Neuronal stem cell (in vitro differentiated cells): ENCODE measurements around the gene LIM2.
"Not testable (repeated sequence)": the region's sequence is repeated elsewhere in the genome, so short reads cannot be mapped to it uniquely, and the experiment has no call there.

Experiments used
- DNase-seq: peaks from one replicate; pipeline ENCODE4 v3.0.0-alpha.2; 2013; ENCODE audit warnings: low spot score
- H2AFZ ChIP-seq: one replicate; pipeline ENCODE4 v1.6.1; 2013; ENCODE audit warnings: mild to moderate bottlenecking, low read length, inconsistent platforms
- H2AK5ac ChIP-seq: 2 replicates; pipeline ENCODE4 v1.6.1; 2013; ENCODE audit warnings: low read depth, mild to moderate bottlenecking, inconsistent platforms, low read length, moderate library complexity, mixed read lengths
- H2BK120ac ChIP-seq: 2 replicates; pipeline ENCODE4 v1.6.1; 2013; ENCODE audit warnings: low read depth, mild to moderate bottlenecking, inconsistent platforms, low read length, moderate library complexity, mixed read lengths
- H2BK12ac ChIP-seq: one replicate; pipeline ENCODE4 v1.6.1; 2013; ENCODE audit warnings: low read length, inconsistent platforms
- H2BK15ac ChIP-seq: 2 replicates; pipeline ENCODE4 v1.6.1; 2013; ENCODE audit warnings: mild to moderate bottlenecking, low read length, inconsistent platforms, mixed read lengths
- H2BK5ac ChIP-seq: one replicate; pipeline ENCODE4 v1.6.1; 2013; ENCODE audit warnings: inconsistent platforms, mild to moderate bottlenecking, low read length, moderate library complexity
- H3K14ac ChIP-seq: one replicate; pipeline ENCODE4 v1.6.1; 2013; ENCODE audit warnings: low read length, inconsistent platforms
- H3K18ac ChIP-seq: 2 replicates; pipeline ENCODE4 v1.6.1; 2013; ENCODE audit warnings: low read length, inconsistent platforms
- H3K23ac ChIP-seq: 2 replicates; pipeline ENCODE4 v1.6.1; 2013; ENCODE audit warnings: low read depth, mild to moderate bottlenecking, mixed read lengths, low read length, inconsistent platforms; ENCODE audit not compliant: poor library complexity
- H3K27ac ChIP-seq: replicated peaks from 3 replicates; pipeline ENCODE4 v1.5.1; 2013; ENCODE audit warnings: low read length, inconsistent platforms
- H3K27me3 ChIP-seq, 3 experiments: 2 replicates each; pipeline ENCODE4 v1.6.1; 2013; ENCODE audit warnings: low read length in 3 of 3, mild to moderate bottlenecking in 2 of 3, inconsistent platforms in 1 of 3, low read depth in 1 of 3, mixed read lengths in 1 of 3, moderate library complexity in 1 of 3; ENCODE audit not compliant: control insufficient read depth in 3 of 3, insufficient read depth in 3 of 3
- H3K36me3 ChIP-seq, 2 donors: replicated peaks in 1 of 2; 2 replicates each; pipeline ENCODE4 v1.6.1; 2013; ENCODE audit warnings: low read length in 2 of 2; ENCODE audit not compliant: control insufficient read depth in 2 of 2, insufficient read depth in 2 of 2
- H3K4ac ChIP-seq: 2 replicates; pipeline ENCODE4 v1.6.1; 2013; ENCODE audit warnings: inconsistent platforms, mild to moderate bottlenecking, low read length, moderate library complexity
- H3K4me1 ChIP-seq, 2 donors: 1 replicate in 1 of 2; 2 replicates in 1 of 2; pipeline ENCODE4 v1.6.1; 2013; ENCODE audit warnings: low read length in 2 of 2, low read depth in 1 of 2; ENCODE audit not compliant: control insufficient read depth in 2 of 2, insufficient read depth in 1 of 2
- H3K4me2 ChIP-seq: one replicate; pipeline ENCODE4 v1.6.1; 2013; ENCODE audit warnings: mild to moderate bottlenecking, low read length, inconsistent platforms; ENCODE audit not compliant: insufficient read depth, poor library complexity, severe bottlenecking
- H3K4me3 ChIP-seq, 2 donors: 2 replicates each; pipeline ENCODE4 v1.5.1; 2013; ENCODE audit warnings: low read length in 2 of 2, mild to moderate bottlenecking in 2 of 2, inconsistent platforms in 1 of 2, moderate library complexity in 1 of 2
- H3K79me1 ChIP-seq: one replicate; pipeline ENCODE4 v1.6.1; 2013; ENCODE audit warnings: low read depth, mild to moderate bottlenecking, inconsistent platforms, low read length, moderate library complexity
- H3K9ac ChIP-seq: one replicate; pipeline ENCODE4 v1.6.1; 2013; ENCODE audit warnings: mild to moderate bottlenecking, low read depth, low read length, inconsistent platforms; ENCODE audit not compliant: poor library complexity
- H3K9me3 ChIP-seq, 2 donors: replicated peaks in 1 of 2; 2 replicates each; pipeline versions ENCODE3 to v1.6.1; 2013; ENCODE audit warnings: low read length in 2 of 2, mild to moderate bottlenecking in 2 of 2, inconsistent platforms in 1 of 2, low read depth in 1 of 2, mixed read lengths in 1 of 2, moderate library complexity in 1 of 2; ENCODE audit not compliant: control insufficient read depth in 2 of 2, insufficient read depth in 1 of 2
- H4K8ac ChIP-seq: one replicate; pipeline ENCODE4 v1.6.1; 2013; ENCODE audit warnings: low read depth, mild to moderate bottlenecking, inconsistent platforms, low read length, moderate library complexity
- H4K91ac ChIP-seq: one replicate; pipeline ENCODE4 v1.6.1; 2013; ENCODE audit warnings: low read length, low read depth, mild to moderate bottlenecking, inconsistent platforms; ENCODE audit not compliant: poor library complexity
- WGBS, 2 donors: extraction: QIAGEN DNeasy Blood & Tissue Kit; methylation state at CpG; one replicate each; pipeline ENCODE4 v1.1.7; 2013; ENCODE audit warnings: missing lambda C conversion rate in 2 of 2, mixed read lengths in 1 of 2; ENCODE audit not compliant: insufficient read length in 2 of 2, insufficient replicate concordance in 1 of 2; ENCODE audit errors: extremely low coverage in 2 of 2; 5-methylcytosine and 5-hydroxymethylcytosine counted together

The LIM2 gene

GRCh38 chr19:51402117-51402516 is 14.3 kb upstream of the LIM2 start:
- no CpG with 5 or more reads among the region's 9 CpGs for WGBS, 2 donors
- no peak overlapping the region for H2AK5ac ChIP-seq
- H3K9me3 ChIP-seq: peaks cover 10 to 40% of the 10 kb centered on the region in 2 donors
- H2BK120ac ChIP-seq: no peak overlapping the region
- H2AFZ ChIP-seq: no peak overlapping the region
- H2BK15ac ChIP-seq: no peak overlapping the region
- H3K4me3 ChIP-seq: no peak overlapping the region
- no peak overlapping the region for H3K18ac ChIP-seq
- H3K9ac ChIP-seq: no peak overlapping the region
- peaks cover 5 to 25% of the 10 kb centered on the region in 2 donors for H3K36me3 ChIP-seq
- H3K4me2 ChIP-seq: no peak overlapping the region
- H4K8ac ChIP-seq: no peak overlapping the region
- H3K23ac ChIP-seq: no peak overlapping the region
- H3K79me1 ChIP-seq: no peaks in the 10 kb centered on the region
- no peak overlapping the region for H2BK5ac ChIP-seq
- DNase-seq: no peak
- H3K4ac ChIP-seq: no peak overlapping the region
- no peaks in the 10 kb centered on the region for H3K4me1 ChIP-seq
- H4K91ac ChIP-seq: no peak overlapping the region
- H3K27ac ChIP-seq: no peak overlapping the region
- no peaks in the 10 kb centered on the region for H3K27me3 ChIP-seq
- no peak overlapping the region for H3K14ac ChIP-seq
- no peak overlapping the region for H2BK12ac ChIP-seq

DNA sequence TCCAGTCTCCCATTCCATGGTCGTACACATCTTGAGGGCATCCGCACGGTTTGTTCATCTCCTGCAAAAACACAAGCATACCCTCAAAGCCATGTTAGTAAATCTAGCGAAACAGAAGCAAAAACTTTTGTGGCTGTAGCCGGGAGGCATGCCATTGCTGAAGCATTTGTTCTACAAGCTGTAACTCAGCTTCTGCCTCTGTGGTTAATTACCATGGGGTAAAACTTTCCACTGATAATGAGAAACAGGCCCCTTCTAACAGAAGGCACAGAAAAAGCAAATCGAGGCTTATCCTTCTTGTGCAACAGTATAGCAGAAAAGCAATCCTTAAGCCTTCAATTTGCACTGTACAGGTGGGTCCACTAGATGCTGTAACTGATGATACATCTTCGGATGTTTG is 12.2 kb upstream of the LIM2 start:
- no CpG with 5 or more reads among the region's 7 CpGs for WGBS, 2 donors

GRCh38 chr19:51399231-51399630 is 11.5 kb upstream of the LIM2 start:
- WGBS, 2 donors: no CpG with 5 or more reads among the region's 5 CpGs
- Histone ChIP-seq H2BK5ac (no peak overlapping the region), H3K27me3 (no peaks in the 10 kb centered on the region)

More for the DNA sequence above, 12.2 kb upstream of the LIM2 start:
- not testable (repeated sequence) for H3K18ac ChIP-seq, H2BK120ac ChIP-seq, H3K27me3 ChIP-seq, H2BK5ac ChIP-seq, H2AK5ac ChIP-seq, H3K4me2 ChIP-seq, H3K9ac ChIP-seq, H3K4me3 ChIP-seq, H4K91ac ChIP-seq, H3K23ac ChIP-seq, H3K4me1 ChIP-seq, H2BK12ac ChIP-seq, H3K4ac ChIP-seq, DNase-seq, H3K27ac ChIP-seq, H3K14ac ChIP-seq, H2AFZ ChIP-seq, H4K8ac ChIP-seq, H2BK15ac ChIP-seq, H3K79me1 ChIP-seq
- Histone ChIP-seq H3K9me3 (peaks cover 6 to 30% of the 10 kb centered on the region in 2 donors), H3K36me3 (peaks cover 5 to 25% of the 10 kb centered on the region in 2 donors)

GRCh38 chr19:51398096-51398704 is 10.4 kb upstream of the LIM2 start:
- DNase-seq: no peak
- Histone ChIP-seq H3K4me1 (peaks cover 0 to 8% of the 10 kb centered on the region in 2 donors), H3K9me3 (peaks cover 0 to 18% of the 10 kb centered on the region in 2 donors), H3K18ac (no peak overlapping the region), H2BK5ac (no peak overlapping the region), H4K8ac (no peak overlapping the region), H2BK120ac (no peak overlapping the region), H3K4me2 (no peak overlapping the region), H3K4me3 (no peak overlapping the region), H3K4ac (no peak overlapping the region), H4K91ac (no peak overlapping the region), H3K36me3 (peaks cover 0 to 17% of the 10 kb centered on the region in 2 donors), H3K14ac (no peak overlapping the region), H2AFZ (no peak overlapping the region), H3K79me1 (no peaks in the 10 kb centered on the region), H2AK5ac (no peak overlapping the region), H2BK12ac (no peak overlapping the region), H3K9ac (no peak overlapping the region), H2BK15ac (no peak overlapping the region), H3K27me3 (no peaks in the 10 kb centered on the region), H3K27ac (no peak overlapping the region), H3K23ac (no peak overlapping the region)
- no CpG with 5 or more reads among the region's 7 CpGs for WGBS, 2 donors

More at GRCh38 chr19:51399231-51399630, 11.5 kb upstream of the LIM2 start:
- Histone ChIP-seq H3K4me3 (no peak overlapping the region), H3K4ac (no peak overlapping the region), H3K79me1 (no peaks in the 10 kb centered on the region), H2AK5ac (no peak overlapping the region), H3K9ac (no peak overlapping the region), H4K91ac (no peak overlapping the region), H3K36me3 (peaks cover 5 to 25% of the 10 kb centered on the region in 2 donors), H2BK120ac (no peak overlapping the region), H3K18ac (no peak overlapping the region), H2AFZ (no peak overlapping the region), H3K9me3 (peaks cover 6 to 26% of the 10 kb centered on the region in 2 donors), H2BK12ac (no peak overlapping the region), H3K14ac (no peak overlapping the region), H2BK15ac (no peak overlapping the region), H3K4me1 (peaks cover 0 to 6% of the 10 kb centered on the region in 2 donors), H4K8ac (no peak overlapping the region), H3K23ac (no peak overlapping the region), H3K4me2 (no peak overlapping the region), H3K27ac (no peak overlapping the region)
- no peak for DNase-seq
